ENCODE measurements around the gene CHIC1.
"Not testable (repeated sequence)": the region's sequence is repeated elsewhere in the genome, so short reads cannot be mapped to it uniquely, and the experiment has no call there.

Gene CHIC1
- total RNA-seq = 23.6 reads per million, percentile 50 among the genes with 10 or more reads in this experiment

- peak; percentile 56 for DNase-seq
Observed at GRCh38 chrX:73562984-73563737, at the start of gene CHIC1. Gene CHIC1 (plus strand): TSS chrX:73563197. CDS start chrX:73563285, 88 bp downstream.

DNA sequence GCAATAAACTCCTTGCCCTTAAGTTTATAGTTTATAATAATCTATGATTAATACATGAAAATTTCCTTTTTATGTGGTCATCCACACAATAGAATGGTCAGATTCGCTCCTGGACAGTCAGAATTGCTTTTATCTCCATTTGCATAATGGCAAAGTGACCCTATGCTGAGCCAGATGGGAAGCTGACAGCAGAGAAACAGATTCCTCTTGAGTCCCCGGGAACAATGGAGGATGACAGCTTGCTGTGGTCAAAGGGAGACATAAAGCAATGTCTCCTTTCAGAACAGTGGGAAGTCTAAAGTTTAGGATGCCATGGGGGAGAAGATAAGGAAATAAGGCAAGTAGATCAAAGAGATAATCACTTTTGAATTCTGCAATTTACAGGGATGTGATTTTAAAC is 40.2 kb upstream of the CHIC1 start:
- not testable (repeated sequence) for DNase-seq

GRCh38 chrX:73524906-73525305 is 38.1 kb upstream of the CHIC1 start:
- no peak for DNase-seq

DNA sequence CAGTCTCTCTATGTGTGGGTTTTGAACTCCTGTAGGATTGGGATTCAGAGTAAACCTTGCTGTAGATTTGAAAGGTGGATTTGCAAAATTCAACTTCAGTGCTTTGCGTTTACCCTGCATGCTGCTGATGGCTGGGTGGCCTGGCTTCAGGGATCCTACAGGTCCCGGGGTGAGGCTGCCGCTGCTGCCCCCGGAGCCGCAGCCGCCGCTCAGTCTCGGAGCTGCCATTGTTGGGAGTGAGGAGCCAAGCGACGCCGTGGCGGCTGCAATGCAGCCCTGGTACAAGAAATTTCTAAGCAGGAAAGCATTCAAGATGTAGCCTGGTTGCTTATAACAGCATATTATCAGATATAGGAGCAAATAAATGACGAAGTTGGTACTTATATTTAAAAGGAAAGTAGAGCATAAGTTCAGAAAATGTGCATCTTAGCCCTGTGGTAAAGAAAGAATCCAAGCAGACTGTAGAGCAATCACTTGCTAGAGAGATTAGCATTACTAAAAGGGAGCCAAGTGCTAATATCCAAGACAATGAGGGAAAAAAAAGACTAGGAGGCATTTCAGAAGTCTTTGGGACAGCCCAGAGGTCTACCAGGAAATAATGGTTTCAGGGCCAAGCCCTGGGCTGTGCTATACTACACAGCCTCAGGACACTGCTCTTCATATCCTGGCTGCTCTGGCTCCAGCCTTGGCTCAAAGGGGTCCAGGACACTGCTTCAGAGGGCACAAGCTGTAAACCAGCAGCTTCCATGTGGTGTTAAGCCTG is 36.9 kb upstream of the CHIC1 start:
- no peak for DNase-seq

GRCh38 chrX:73531655-73532054 is 31.3 kb upstream of the CHIC1 start:
- DNase-seq = not testable (repeated sequence)

DNA sequence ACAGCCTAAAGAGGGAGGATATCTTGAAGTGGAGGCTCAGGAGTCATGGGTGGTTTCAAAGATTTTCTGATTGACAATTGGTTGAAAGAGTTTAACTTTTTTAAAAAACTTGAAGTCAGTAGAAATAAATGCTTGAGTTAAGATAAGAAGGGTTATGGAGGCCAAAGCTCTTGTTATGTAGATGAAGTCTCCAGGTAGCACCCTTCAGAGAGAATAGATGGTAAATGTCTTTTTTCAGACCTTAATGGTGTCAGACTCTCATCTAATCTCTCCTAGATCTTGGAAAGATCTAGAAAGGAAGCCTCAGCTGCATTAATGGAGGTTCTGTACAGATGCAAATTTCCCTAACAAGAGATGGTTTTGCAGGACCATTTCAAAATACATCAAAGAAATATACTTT is 6.8 kb upstream of the CHIC1 start:
- DNase-seq = no peak

DNA sequence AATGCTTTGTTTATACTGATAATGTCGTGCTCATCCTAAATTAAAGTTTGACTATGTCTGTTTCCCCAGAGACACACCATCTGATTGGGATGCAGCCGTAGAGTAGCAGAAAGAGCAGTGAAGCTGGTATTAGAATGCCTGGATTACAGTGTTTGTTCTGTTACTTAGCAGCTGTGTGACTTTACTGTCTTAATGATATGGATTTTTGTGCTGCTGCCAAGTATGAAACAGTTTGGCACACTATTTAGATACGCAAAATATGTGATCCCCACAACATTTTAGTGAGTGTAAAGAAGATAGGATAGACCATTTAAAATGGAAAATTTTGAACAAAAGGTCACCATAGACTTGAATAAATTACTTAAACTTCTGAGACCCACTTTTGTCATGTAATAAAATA is 1.2 kb upstream of the CHIC1 start:
- DNase-seq = no peak

DNA sequence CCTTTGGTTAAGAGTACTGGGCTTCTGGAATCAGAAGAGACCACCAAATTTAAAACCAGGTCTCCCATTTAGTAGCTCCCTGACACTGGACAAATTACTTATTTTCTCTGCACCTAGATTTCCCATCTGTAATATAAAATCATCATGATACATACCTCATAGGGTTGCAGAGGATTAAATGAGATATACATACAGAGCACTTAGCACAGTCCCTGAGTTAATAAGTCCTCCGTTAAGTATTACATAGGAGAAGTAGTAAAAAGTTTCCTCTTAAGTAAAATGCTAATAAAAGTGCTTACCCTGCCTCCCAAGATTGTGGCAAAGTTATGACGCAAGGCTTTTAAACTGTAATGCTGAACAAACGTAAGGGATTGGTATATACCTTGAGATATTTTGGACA is 539 bp upstream of the CHIC1 start:
- no peak for DNase-seq

DNA sequence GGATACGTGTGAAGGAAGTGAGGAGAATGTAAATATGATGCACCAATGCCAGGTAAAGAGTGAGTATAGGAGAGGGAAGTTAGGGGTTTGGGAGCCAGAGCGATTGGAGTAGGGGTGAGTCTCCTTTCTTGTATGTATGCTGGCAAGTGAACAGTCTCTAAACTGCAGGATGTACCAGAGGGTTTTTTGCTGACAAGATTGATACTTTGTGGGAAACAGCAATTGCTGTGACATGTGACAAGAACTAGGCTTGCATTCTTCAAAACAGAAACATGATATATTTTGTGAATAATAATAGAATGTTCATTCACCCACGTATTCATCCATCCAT is 706 bp downstream of the CHIC1 start:
- no peak for DNase-seq

DNA sequence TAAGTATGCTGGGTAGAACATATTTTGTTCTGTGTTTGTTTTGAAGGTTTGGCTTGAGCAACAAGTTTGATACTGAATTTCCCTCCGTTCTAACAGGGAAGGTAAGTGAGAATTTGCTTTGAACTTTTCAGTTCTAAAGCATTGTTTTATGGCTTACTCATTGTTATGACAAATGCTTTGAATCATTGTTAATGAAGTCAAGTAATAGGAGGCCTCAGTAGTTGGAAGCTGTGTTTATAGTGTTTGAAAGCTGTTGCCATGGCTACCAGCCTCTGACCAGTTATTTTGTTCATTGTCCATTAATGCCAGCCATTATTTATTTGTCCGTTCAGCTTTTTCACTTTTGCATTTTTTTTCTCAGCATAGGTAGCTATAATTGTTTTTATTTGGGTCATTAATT is 14.4 kb downstream of the CHIC1 start:
- DNase-seq = no peak

GRCh38 chrX:73581002-73581628 is 18.1 kb downstream of the CHIC1 start:
- no peak for DNase-seq

- DNase-seq = not testable (repeated sequence)
Observed at GRCh38 chrX:73597758-73598157, 34.8 kb downstream of the CHIC1 start.

DNA sequence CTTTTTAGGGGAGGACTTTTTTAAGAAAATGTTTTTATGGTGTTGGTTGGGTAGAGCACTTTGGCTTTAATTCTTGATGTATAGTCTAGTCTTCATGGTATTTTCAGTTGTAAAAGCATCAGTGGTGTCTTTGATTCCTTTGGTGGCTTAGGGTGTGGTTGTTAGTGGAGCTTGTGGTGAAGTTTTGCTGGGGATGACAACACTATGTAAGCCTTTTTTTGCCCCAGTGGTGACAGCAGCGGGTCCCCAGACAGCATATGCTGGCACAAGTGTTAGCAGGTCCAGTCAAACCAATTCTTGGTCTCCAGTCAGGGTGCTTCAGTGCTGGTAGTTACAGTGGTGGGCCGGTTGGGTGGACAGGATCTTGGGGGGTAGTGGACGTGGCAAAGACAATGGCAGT is 52.0 kb downstream of the CHIC1 start:
- no peak for DNase-seq

DNA sequence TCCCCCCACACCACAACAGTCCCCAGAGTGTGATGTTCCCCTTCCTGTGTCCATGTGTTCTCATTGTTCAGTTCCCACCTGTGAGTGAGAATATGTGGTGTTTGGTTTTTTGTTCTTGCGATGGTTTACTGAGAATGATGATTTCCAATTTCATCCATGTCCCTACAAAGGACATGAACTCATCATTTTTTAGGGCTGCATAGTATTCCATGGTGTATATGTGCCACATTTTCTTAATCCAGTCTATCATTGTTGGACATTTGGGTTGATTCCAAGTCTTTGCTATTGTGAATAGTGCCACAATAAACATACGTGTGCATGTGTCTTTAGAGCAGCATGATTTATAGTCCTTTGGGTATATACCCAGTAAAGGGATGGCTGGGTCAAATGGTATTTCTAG is 78.7 kb downstream of the CHIC1 start:
- DNase-seq = not testable (repeated sequence)

- no peak for DNase-seq
Observed at GRCh38 chrX:73647212-73647611, 84.2 kb downstream of the CHIC1 start.

DNA sequence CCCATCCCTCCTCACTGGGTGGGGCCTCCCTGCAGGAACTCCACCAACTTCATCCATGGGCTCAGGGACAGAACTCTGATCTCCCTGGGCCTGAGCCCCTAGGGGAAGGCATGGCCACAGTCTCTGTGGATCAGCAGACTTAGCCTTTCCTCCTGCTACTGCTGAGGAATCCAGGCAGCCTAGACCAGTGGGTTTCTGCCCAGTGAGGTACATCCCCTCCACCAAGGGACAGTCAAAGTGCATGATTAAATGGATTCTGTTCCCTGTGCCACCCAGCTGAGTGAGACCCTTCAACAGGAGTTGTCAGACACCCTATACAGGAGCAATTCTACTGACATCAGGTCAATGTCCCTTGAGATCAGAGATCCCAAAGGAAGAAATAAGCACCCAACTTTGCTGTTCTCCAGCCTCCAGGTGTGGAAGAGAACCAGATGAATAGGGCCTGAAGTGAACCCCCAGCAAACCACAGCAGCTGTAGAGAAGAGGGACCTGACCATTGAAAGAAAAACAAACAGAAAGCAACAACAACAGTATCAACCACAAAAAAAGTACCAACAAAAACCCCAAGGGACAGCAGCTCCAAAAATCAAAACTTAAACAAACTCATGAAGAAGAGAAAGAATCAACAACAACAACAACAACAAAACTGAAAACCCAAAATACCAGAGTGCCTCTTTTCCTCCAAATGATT is 84.8 kb downstream of the CHIC1 start:
- DNase-seq = no peak

DNA sequence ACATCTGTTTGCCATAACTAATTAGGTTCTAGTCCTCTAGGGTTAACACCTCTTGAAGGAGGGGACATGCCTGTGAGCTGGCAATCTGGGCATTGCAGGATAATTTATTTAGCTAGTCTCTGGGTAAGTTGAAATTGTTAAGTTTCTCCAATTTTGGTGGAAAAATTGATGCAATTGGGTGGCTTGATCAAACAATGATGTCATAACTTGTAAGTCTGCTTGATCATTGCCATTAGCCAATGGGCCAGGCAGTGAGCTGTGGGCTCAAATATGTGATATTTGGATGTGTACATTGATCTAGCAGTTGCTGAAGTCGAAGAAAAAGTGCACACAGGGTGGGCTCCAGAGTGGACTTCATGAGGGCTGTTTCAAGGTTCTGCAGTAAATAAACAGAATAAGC is 98.3 kb downstream of the CHIC1 start:
- not testable (repeated sequence) for DNase-seq

GRCh38 chrX:73668779-73669178 is 105.8 kb downstream of the CHIC1 start:
- no peak for DNase-seq

GRCh38 chrX:73681408-73681807 is 118.4 kb downstream of the CHIC1 start:
- DNase-seq = no peak

DNA sequence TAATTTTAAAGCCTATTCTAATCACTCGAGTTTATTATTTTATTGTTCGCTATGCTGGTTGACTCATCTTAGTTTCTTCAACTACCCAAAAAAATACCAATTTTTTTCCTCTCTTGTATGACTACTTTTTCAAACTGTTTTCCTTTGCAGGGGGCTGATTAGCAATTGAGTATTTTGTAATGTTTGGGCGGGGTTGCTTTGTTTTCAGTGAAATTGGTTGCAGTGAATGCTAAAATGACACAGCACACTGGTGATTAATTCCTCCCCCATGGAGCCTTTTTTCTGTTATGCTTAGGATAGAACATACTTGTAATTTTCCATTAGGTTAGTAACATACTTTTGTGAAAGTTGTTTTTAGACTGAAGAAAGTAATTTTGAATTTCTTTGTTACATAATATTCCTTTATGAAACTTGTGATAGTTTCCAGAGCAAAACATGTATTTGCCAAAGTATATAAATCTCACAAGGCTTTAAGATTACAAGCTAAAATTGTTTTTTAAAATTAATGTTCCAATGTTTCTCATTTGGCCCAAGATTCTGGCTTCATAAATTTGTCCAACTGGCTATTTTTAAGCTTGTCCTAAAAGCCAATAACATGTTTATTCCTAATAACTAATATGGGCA is 120.4 kb downstream of the CHIC1 start:
- no peak for DNase-seq

DNA sequence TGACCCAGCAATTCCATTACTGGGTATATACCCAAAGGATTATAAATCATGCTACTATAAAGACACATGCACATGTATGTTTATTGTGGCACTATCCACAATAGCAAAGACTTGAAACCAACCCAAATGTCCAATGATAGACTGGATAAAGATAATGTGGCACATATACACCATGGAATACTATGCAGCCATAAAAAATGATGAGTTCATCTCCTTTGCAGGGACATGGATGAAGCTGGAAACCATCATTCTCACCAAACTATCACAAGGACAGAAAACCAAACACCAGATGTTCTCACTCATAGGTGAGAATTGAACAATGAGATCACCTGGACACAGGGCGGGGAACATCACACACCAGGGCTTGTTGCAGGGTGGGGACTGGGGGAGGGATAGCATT is 144.0 kb downstream of the CHIC1 start:
- DNase-seq = not testable (repeated sequence)

- no peak for DNase-seq
Observed at GRCh38 chrX:73728602-73729001, 165.6 kb downstream of the CHIC1 start.
